Measurements from ENCODE around the gene MSH3.

GRCh38 chr5:80625230-80625629 lies 29.2 kb upstream of the MSH3 start:
- TF ChIP-seq, protein P1, sequence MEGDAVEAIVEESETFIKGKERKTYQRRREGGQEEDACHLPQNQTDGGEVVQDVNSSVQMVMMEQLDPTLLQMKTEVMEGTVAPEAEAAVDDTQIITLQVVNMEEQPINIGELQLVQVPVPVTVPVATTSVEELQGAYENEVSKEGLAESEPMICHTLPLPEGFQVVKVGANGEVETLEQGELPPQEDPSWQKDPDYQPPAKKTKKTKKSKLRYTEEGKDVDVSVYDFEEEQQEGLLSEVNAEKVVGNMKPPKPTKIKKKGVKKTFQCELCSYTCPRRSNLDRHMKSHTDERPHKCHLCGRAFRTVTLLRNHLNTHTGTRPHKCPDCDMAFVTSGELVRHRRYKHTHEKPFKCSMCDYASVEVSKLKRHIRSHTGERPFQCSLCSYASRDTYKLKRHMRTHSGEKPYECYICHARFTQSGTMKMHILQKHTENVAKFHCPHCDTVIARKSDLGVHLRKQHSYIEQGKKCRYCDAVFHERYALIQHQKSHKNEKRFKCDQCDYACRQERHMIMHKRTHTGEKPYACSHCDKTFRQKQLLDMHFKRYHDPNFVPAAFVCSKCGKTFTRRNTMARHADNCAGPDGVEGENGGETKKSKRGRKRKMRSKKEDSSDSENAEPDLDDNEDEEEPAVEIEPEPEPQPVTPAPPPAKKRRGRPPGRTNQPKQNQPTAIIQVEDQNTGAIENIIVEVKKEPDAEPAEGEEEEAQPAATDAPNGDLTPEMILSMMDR (IDR thresholded peaks at IDR 0.05), result no peak
- TF ChIP-seq POLR2A (IDR thresholded peaks at IDR 0.05), result no peak
